Measurements from ENCODE around the gene CASZ1.

CASZ1 gene

DNA sequence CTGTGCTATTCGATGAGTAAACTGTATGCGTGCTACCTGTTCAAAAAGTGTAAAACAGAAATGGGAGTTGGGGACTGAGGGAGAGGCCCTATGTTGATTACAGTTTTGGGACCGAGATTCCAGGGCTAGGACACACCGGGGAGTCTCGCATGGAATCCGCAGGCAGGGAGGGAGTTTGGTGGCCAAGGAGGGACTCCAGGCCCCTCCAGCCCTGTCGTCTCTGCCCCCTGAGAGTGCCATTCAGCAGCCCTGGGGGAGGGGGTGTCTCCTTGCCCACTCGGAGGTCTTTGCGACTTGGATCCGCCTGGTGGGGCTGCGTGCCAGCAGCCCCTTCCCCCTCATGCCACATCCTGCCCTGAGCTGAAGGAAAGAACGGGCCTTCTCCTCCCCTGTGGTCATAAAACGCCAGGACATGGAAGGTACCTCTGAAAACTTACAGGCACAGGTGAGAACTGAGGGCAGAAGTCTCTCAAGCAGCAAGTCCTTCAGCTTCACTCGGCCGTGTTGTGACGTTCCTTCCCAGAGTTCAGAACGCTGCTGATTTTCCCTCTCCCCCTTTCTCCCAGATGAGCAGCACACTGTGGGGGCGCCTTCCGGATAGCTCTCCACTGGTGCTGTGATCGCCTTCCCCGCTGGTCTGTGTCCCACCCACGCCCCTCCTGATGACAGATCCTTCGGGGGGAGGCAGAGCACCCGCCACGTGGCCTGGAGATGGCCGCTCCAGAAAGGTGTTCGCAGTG is 180.3 kb downstream of the CASZ1 start:
- H3K4ac ChIP-seq (ENCODE audit: low read depth in 1 of 2, low read length in 2 of 2), result no peak overlapping the region
- H3K79me1 ChIP-seq (replicated peaks; ENCODE audit: low read length, poor library complexity, severe bottlenecking), result peaks cover 40% of the 10 kb centered on the region
- no peak overlapping the region for H2BK5ac ChIP-seq (ENCODE audit: low read depth, low read length, poor library complexity, severe bottlenecking)
- no peak overlapping the region for H2BK120ac ChIP-seq (ENCODE audit: low read depth, low read length)
- no peak overlapping the region for H3K18ac ChIP-seq (ENCODE audit: low read depth in 1 of 2, low read length in 2 of 2)
- peak overlapping the region; percentile 41 for H2BK15ac ChIP-seq (ENCODE audit: low read depth, poor library complexity, severe bottlenecking)
- no peak overlapping the region for H3K9ac ChIP-seq (ENCODE audit: low read length)
- no peak overlapping the region for H4K8ac ChIP-seq (ENCODE audit: low read length)
- H3K4me1 ChIP-seq (ENCODE audit: control insufficient read depth, insufficient read depth, low read depth, low read length), result peaks cover 2% of the 10 kb centered on the region
- H3K36me3 ChIP-seq (ENCODE audit: control insufficient read depth in 1 of 2, insufficient read depth in 2 of 2, low read depth in 1 of 2, low read length in 2 of 2), result peaks cover 11 to 31% of the 10 kb centered on the region in 2 experiments
- 90% methylated on average over 27 of the region's 27 CpGs for WGBS
- no peak overlapping the region for H2AFZ ChIP-seq (ENCODE audit: low read depth, low read length)
- H2BK12ac ChIP-seq (ENCODE audit: low read length in 2 of 2), result no peak overlapping the region
- H3K9me3 ChIP-seq (ENCODE audit: control insufficient read depth, low read length), result no peaks in the 10 kb centered on the region
- H3K4me2 ChIP-seq (ENCODE audit: low read length, poor library complexity, severe bottlenecking), result no peak overlapping the region
- no peak overlapping the region for H3K4me3 ChIP-seq (ENCODE audit: insufficient read depth in 1 of 2, low read depth in 1 of 2, low read length in 2 of 2)
- no peak for DNase-seq
- no peak overlapping the region for H4K91ac ChIP-seq (ENCODE audit: low read length)
- H3K14ac ChIP-seq (ENCODE audit: low read length in 2 of 2), result no peak overlapping the region
- H2AK5ac ChIP-seq (ENCODE audit: low read length, severe bottlenecking), result no peak overlapping the region
- no peak overlapping the region for H3K23ac ChIP-seq (ENCODE audit: low read length in 2 of 2)
- H3K27me3 ChIP-seq (ENCODE audit: control insufficient read depth in 1 of 2, insufficient read depth in 1 of 2, low read length in 2 of 2), result no peaks in the 10 kb centered on the region
- no peak overlapping the region for H3K27ac ChIP-seq (ENCODE audit: low read length, poor library complexity, severe bottlenecking)

DNA sequence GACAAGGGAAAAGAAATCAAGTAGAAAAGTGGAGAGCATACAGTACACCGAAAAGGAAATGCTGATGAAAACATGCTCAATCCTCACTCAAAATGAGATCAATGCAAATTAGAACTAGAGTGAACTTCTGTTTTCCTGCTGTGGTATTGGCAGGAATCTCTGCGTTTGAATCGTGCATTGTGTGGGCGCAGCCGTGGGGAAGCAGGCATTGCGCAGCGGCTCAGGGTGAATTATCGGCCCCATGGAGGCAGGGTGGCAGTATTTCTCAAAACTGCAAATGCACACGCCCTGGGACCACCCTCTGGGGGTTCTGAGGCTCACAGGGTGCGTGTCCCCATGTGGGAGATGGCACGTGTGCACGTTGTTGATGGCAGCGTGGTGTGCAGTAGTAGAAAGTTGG is 181.1 kb downstream of the CASZ1 start:
- Histone ChIP-seq H3K18ac (ENCODE audit: low read depth in 1 of 2, low read length in 2 of 2) (no peak overlapping the region), H2BK12ac (ENCODE audit: low read length in 2 of 2) (no peak overlapping the region), H3K4me1 (ENCODE audit: control insufficient read depth, insufficient read depth, low read depth, low read length) (peaks cover 2% of the 10 kb centered on the region), H2BK120ac (ENCODE audit: low read depth, low read length) (no peak overlapping the region), H3K9ac (ENCODE audit: low read length) (no peak overlapping the region), H3K4me2 (ENCODE audit: low read length, poor library complexity, severe bottlenecking) (no peak overlapping the region), H2BK5ac (ENCODE audit: low read depth, low read length, poor library complexity, severe bottlenecking) (no peak overlapping the region), H2BK15ac (ENCODE audit: low read depth, poor library complexity, severe bottlenecking) (no peak overlapping the region), H3K9me3 (ENCODE audit: control insufficient read depth, low read length) (no peaks in the 10 kb centered on the region), H4K91ac (ENCODE audit: low read length) (no peak overlapping the region), H3K79me1 (replicated peaks; ENCODE audit: low read length, poor library complexity, severe bottlenecking) (peaks cover 45% of the 10 kb centered on the region), H3K36me3 (ENCODE audit: control insufficient read depth in 1 of 2, insufficient read depth in 2 of 2, low read depth in 1 of 2, low read length in 2 of 2) (peaks cover 11 to 29% of the 10 kb centered on the region in 2 experiments), H3K23ac (ENCODE audit: low read length in 2 of 2) (no peak overlapping the region), H3K27me3 (ENCODE audit: control insufficient read depth in 1 of 2, insufficient read depth in 1 of 2, low read length in 2 of 2) (no peaks in the 10 kb centered on the region), H3K14ac (ENCODE audit: low read length in 2 of 2) (no peak overlapping the region), H3K4me3 (ENCODE audit: insufficient read depth in 1 of 2, low read depth in 1 of 2, low read length in 2 of 2) (no peak overlapping the region), H4K8ac (ENCODE audit: low read length) (no peak overlapping the region), H2AK5ac (ENCODE audit: low read length, severe bottlenecking) (no peak overlapping the region), H3K27ac (ENCODE audit: low read length, poor library complexity, severe bottlenecking) (no peak overlapping the region), H3K4ac (ENCODE audit: low read depth in 1 of 2, low read length in 2 of 2) (no peak overlapping the region), H2AFZ (ENCODE audit: low read depth, low read length) (no peak overlapping the region)
- WGBS, result 95% methylated on average over 13 of the region's 13 CpGs
- no peak for DNase-seq

DNA sequence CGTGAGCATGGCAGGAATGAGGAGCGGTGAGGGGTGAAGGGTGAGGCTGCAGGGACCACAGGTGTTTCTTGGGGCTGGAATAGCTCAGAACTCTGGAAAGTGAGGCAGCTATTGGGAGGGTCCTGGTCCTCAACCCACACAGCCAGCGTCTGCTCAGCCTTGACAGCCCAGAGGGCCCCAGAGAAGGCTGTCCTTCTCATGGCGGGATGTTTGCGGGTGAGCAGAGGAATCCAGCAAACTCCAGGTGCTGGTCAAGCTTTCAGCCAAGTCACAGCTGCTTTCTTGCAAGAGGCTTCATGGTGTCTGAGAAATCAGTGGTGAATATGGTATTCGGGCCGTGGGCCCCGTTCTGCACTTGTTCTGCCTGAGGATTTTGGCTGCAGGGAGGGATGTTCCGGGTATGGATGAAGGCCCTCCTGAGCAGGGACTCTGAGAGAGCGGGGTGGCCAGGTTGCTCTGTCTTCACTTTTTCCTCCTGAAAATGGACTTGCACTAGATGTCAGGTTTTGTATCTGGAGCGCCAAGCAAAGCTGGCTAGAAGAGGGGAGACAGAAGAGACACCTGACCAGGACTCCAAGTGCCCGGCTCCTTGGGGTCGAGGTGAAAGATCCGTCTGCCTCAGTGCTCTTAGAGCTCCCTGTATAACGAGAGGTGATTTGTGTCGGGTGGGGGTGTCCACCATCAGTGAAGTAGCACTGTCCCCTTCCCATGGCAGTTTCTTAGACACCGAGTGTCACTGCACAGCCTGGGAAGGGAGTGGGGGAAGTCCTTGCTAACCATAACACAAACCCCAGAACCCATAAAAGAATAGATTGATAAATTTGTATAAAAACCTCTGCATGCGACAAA is 181.8 kb downstream of the CASZ1 start:
- H2AFZ ChIP-seq (ENCODE audit: low read depth, low read length), result no peak overlapping the region
- no peak overlapping the region for H3K27ac ChIP-seq (ENCODE audit: low read length, poor library complexity, severe bottlenecking)
- no peak overlapping the region for H3K4me2 ChIP-seq (ENCODE audit: low read length, poor library complexity, severe bottlenecking)
- no peak overlapping the region for H2BK15ac ChIP-seq (ENCODE audit: low read depth, poor library complexity, severe bottlenecking)
- no peak overlapping the region for H4K8ac ChIP-seq (ENCODE audit: low read length)
- no peak overlapping the region for H3K4ac ChIP-seq (ENCODE audit: low read depth in 1 of 2, low read length in 2 of 2)
- H3K4me1 ChIP-seq (ENCODE audit: control insufficient read depth, insufficient read depth, low read depth, low read length), result peaks cover 2% of the 10 kb centered on the region
- no peak overlapping the region for H3K14ac ChIP-seq (ENCODE audit: low read length in 2 of 2)
- H3K9me3 ChIP-seq (ENCODE audit: control insufficient read depth, low read length), result no peaks in the 10 kb centered on the region
- H3K36me3 ChIP-seq (ENCODE audit: control insufficient read depth in 1 of 2, insufficient read depth in 2 of 2, low read depth in 1 of 2, low read length in 2 of 2), result peaks cover 11 to 29% of the 10 kb centered on the region in 2 experiments
- H2BK12ac ChIP-seq (ENCODE audit: low read length in 2 of 2), result no peak overlapping the region
- H2AK5ac ChIP-seq (ENCODE audit: low read length, severe bottlenecking), result no peak overlapping the region
- no peaks in the 10 kb centered on the region for H3K27me3 ChIP-seq (ENCODE audit: control insufficient read depth in 1 of 2, insufficient read depth in 1 of 2, low read length in 2 of 2)
- no peak overlapping the region for H3K23ac ChIP-seq (ENCODE audit: low read length in 2 of 2)
- DNase-seq, result no peak
- H2BK5ac ChIP-seq (ENCODE audit: low read depth, low read length, poor library complexity, severe bottlenecking), result no peak overlapping the region
- H2BK120ac ChIP-seq (ENCODE audit: low read depth, low read length), result no peak overlapping the region
- 96% methylated on average over 15 of the region's 18 CpGs for WGBS
- no peak overlapping the region for H3K4me3 ChIP-seq (ENCODE audit: insufficient read depth in 1 of 2, low read depth in 1 of 2, low read length in 2 of 2)
- H4K91ac ChIP-seq (ENCODE audit: low read length), result no peak overlapping the region
- no peak overlapping the region for H3K18ac ChIP-seq (ENCODE audit: low read depth in 1 of 2, low read length in 2 of 2)
- H3K79me1 ChIP-seq (replicated peaks; ENCODE audit: low read length, poor library complexity, severe bottlenecking), result peaks cover 45% of the 10 kb centered on the region
- H3K9ac ChIP-seq (ENCODE audit: low read length), result no peak overlapping the region

DNA sequence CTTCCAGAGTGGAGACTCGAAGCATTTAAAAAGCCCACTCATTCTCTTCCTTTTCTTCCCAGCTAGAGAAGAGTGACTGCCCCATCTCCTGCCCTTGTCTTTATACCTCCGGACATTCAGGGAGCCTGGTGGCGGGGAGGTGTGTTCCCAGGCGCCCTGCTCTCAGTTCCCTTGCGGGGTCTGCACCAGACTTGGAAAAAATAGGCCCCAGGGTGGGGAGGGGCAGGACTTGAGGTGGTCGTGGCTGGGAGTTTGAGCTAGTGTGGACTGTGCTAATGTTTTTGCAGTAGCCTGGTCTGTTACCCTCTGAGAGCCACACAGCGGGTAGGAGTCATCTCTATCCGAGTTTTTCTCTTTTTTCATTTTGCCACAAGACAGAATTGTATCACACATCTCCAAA is 182.6 kb downstream of the CASZ1 start:
- H3K27ac ChIP-seq (ENCODE audit: low read length, poor library complexity, severe bottlenecking), result no peak overlapping the region
- no peak overlapping the region for H3K18ac ChIP-seq (ENCODE audit: low read depth in 1 of 2, low read length in 2 of 2)
- H2BK5ac ChIP-seq (ENCODE audit: low read depth, low read length, poor library complexity, severe bottlenecking), result no peak overlapping the region
- peaks cover 45% of the 10 kb centered on the region for H3K79me1 ChIP-seq (replicated peaks; ENCODE audit: low read length, poor library complexity, severe bottlenecking)
- H2AFZ ChIP-seq (ENCODE audit: low read depth, low read length), result no peak overlapping the region
- 93% methylated on average over 8 of the region's 8 CpGs for WGBS
- H3K4me1 ChIP-seq (ENCODE audit: control insufficient read depth, insufficient read depth, low read depth, low read length), result peaks cover 2% of the 10 kb centered on the region
- H3K9ac ChIP-seq (ENCODE audit: low read length), result no peak overlapping the region
- peak overlapping the region; percentile 9 for H2BK15ac ChIP-seq (ENCODE audit: low read depth, poor library complexity, severe bottlenecking)
- no peaks in the 10 kb centered on the region for H3K27me3 ChIP-seq (ENCODE audit: control insufficient read depth in 1 of 2, insufficient read depth in 1 of 2, low read length in 2 of 2)
- H3K36me3 ChIP-seq (ENCODE audit: control insufficient read depth in 1 of 2, insufficient read depth in 2 of 2, low read depth in 1 of 2, low read length in 2 of 2), result peaks cover 11 to 29% of the 10 kb centered on the region in 2 experiments
- H2AK5ac ChIP-seq (ENCODE audit: low read length, severe bottlenecking), result no peak overlapping the region
- no peak overlapping the region for H3K4me3 ChIP-seq (ENCODE audit: insufficient read depth in 1 of 2, low read depth in 1 of 2, low read length in 2 of 2)
- no peak overlapping the region for H4K91ac ChIP-seq (ENCODE audit: low read length)
- no peak overlapping the region for H2BK12ac ChIP-seq (ENCODE audit: low read length in 2 of 2)
- DNase-seq, result no peak
- H3K14ac ChIP-seq (ENCODE audit: low read length in 2 of 2), result no peak overlapping the region
- H3K4ac ChIP-seq (ENCODE audit: low read depth in 1 of 2, low read length in 2 of 2), result no peak overlapping the region
- no peak overlapping the region for H3K4me2 ChIP-seq (ENCODE audit: low read length, poor library complexity, severe bottlenecking)
- no peak overlapping the region for H3K23ac ChIP-seq (ENCODE audit: low read length in 2 of 2)
- H2BK120ac ChIP-seq (ENCODE audit: low read depth, low read length), result no peak overlapping the region
- H4K8ac ChIP-seq (ENCODE audit: low read length), result no peak overlapping the region
- no peaks in the 10 kb centered on the region for H3K9me3 ChIP-seq (ENCODE audit: control insufficient read depth, low read length)

All from mesenchymal stem cell (in vitro differentiated cells and primary cell).